HG02759 (cell line): ENCODE measurements around the gene ZBTB12.
"Not testable (repeated sequence)": the region's sequence is repeated elsewhere in the genome, so short reads cannot be mapped to it uniquely, and the experiment has no call there.

Experiments used
- ATAC-seq: cut with Tn5 transposase; IDR thresholded peaks from one replicate; pipeline ENCODE4 v1.9.1; 2021; ENCODE audit warnings: mild to moderate bottlenecking, moderate library complexity; ENCODE audit not compliant: unreplicated experiment

The ZBTB12 gene

DNA sequence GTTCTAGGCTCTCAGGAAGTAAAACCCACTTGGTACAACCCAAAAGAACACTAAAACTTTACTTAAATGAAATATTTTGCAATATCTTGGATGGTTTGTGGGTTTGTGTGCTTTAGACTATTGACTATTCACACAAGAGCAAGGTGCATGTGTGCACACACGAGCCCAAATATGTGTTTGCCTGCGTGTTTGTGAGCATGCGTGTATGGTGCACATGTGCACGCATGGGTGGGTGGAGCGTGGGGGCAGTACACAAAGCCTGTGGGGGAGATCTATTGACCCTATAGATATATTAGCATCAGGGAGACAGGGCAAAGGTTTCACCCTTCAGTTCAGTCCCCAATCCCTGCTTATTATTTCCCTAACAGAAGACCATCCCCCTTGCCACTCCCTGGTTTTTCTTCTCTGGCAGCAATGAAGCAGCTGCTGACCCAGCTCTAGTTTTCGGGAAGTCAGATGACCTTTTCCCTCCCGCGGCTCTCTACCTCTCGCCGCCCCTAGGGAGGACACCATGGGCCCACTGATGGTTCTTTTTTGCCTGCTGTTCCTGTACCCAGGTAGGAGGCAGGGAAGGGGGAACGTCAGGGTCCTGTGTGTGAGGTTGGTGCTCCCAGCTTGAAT lies 25.5 kb upstream of the ZBTB12 start, which contains the start of gene C2:
TSS of gene C2 (plus strand) at position 476 of the 621 bp plus-strand sequence. CDS start at position 512, 36 bp downstream.
- no peak for ATAC-seq

DNA sequence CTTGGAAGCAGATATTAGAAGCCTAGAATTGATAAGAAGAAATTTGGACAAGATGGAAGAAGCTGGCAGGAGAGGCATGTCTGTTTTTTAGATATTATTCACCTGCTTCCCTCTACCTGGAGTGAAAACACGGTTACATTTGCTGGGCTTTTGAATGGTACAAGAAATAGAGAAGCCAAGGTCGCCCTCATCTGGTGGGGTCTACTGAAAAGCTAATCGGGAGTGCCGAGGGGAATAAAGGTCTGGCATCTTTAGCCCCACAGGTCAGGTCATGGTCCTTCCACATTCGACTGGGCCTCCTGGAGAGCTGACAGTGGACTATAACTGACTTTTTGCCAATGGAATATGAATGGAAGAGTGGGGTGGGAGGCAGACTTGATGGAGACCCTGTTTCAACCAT lies 21.1 kb upstream of the ZBTB12 start:
- ATAC-seq: no peak

DNA sequence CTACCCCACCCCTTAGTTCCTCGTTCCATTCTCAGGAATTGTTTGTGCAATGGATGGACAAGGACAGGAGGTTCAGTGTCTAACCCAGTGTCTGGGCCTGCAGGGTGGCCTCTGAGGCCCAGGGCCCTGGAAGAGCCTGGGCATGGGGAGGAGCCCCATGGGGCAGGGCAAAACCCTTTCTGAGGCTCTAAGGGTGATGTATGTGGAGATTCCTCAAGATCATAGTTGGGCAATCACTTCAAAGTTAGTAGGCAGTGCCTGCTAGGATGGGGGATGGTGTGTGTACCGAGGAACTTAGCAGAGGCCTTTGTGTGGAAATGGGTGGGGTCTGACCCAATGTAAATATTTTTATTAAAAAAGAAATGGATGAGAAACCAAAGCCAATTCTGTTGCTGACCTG lies 18.9 kb upstream of the ZBTB12 start:
- no peak for ATAC-seq

DNA sequence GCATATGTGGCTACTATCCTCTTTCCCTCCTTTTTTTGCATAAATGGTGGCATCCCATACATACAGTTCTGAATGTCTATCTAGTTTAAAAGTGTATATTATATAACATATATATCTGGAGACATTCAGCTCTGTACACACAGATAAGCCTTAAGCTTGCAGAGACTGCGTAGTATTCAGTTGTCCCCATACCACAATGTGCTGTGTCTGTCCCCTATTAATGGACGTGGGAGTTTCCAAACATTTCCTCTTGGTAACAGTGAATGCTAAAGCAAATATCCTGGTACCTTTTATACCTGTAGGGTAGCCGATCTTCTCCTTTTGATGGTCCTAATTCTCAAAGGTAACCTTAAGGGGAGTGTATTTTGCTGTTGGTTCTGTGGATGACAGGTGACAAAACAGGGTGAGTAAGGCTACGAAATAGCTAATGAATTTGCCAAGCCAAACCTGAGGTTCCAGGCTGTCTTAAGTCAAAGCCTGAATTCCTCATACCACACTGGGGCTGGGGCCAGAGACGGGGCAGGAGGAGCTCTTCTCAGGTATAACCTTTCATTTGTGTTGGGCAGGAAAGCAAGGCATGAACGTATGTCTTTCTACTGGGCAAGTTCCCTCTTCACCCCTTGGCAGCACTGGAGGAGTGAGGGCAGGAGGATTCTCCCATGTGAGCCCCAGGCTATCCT lies 17.9 kb upstream of the ZBTB12 start:
- no peak for ATAC-seq

DNA sequence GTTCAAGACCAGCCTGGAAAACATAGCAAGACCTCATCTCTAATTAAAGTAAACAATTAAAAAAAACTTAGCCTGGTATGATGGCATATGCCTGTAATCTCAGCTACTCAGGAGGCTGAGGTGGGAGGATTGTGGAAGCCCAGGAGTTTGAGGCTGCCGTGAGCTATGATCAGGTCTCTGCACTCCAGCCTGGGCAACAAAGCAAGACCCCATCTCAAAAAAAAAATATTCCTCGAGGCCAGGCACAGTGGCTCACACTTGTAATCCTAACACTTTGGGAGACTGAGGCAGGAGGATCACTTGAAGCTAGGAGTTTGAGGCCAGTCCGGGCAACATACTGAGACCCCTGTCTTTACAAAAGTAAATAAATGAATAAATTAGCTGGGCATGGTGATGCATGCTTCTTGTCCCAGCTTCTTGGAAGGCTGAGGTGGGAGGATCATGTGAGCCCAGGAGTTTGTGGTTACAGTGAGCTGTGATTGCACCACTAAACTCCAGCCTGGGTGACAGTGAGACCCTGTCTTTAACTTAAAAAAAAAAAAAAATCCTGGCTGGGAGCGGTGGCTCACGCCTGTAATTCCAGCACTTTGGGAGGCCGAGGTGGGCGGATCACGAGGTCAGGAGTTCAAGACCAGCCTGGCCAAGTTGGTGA lies 16.3 kb upstream of the ZBTB12 start:
- no peak for ATAC-seq

DNA sequence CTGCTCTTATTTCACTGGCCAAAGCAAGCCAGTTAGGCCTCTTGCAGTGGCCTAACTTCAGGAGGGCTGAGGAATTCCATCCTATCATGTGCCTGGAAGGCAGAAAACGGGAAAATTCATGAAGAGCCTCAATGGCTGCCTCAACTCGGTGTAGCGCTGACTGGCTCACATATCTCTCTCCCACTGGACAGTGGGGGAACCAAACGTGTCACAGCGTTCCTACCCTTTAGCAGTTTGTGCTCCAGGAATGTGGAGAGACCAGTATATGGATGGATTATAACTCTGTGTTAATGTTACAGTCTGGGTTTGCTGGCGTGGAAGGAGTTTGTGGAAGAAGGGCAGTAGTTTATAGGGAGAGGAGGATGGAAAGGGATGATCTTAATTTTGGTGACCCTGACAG lies 13.9 kb upstream of the ZBTB12 start:
- ATAC-seq: no peak

DNA sequence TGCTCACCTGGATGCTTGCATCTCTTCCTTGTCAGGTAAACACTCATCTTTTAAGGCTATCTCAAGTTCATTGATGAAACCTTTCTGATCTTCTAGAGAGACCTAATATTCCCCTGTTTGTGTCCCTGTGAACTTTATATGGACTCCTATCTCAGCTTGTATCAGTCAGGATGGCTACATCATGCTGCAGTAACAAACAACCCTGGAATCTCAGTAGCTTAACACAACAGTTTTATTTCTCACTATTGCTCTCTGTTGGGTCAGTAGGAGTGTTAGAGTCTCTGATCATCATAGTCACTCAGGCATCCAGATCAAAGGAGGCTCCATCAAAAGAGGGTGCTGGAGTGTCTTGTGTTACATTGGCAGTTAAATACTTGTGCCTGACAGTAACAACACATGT lies 13.5 kb upstream of the ZBTB12 start:
- ATAC-seq: no peak

DNA sequence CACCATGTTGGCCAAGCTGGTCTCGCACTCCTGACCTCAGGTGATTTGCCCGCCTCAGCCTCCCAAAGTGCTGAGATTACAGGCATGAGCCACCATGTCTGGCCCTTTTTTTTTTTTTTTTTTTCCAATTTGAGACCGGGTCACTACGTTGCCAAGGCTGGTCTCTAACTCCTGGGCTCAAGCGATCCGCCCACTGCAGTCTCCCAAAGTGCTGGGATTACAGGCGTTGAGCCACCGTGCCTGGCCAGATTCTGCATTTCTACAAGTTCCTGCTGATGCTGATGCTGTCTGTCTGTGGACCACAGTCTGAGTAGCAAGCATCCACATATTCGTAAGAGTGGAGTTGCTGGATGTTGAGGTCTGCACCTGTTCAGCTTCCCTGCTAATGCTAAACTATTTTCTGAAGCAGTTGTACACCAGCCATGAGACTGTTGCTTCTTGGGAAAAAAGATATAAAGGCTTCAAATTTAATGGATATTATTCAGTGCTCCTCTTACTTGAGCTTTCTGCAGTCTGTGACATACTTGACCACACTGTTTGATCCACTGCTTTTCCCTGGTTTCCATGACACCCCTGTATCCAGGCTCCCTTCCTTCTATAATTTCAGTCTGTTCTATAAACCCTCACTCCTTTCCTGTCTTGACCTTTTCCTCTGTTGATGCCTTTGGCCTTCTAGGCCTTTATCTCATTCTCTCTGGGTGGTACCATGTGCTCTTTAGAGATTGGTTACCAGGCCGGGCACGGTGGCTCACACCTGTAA lies 10.1 kb upstream of the ZBTB12 start:
- ATAC-seq: no peak

DNA sequence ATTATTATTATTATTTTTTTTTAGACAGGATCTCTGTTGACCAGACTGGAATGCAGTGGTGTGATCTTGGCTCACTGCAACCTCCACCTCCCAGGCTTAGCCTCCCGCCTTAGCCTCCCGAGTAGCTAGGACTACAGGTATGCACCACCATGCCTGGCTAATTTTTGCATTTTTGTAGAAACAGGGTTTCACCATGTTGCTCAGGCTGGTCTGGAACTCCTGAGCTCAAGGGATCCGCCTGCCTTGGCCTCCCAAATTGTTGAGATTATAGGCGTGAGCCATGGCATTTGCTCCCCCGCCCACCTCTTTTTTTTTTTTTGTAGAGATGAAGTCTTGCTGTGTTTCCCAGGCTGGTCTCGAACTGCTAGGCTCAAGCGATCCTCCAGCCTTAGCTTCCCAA lies 7.4 kb upstream of the ZBTB12 start:
- ATAC-seq: not testable (repeated sequence)

DNA sequence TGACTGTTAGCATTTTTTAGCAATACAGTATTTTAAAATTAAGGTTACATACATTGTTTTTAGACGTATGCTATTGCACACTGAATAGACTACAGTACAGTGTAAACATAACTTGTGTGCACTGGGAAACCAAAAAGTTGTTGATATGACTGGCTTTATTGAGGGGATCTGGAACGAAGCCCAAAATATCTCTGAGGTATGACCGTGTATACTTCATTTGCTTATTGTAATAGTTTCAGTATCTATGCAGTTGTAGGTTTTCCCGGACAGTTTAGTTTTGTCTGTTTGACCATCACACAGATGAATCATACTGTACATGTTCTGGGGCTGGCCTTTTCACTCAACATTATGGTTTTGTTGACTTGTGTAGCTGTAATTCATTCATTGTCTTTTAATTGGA lies 6.9 kb upstream of the ZBTB12 start:
- peak; percentile 53 for ATAC-seq

DNA sequence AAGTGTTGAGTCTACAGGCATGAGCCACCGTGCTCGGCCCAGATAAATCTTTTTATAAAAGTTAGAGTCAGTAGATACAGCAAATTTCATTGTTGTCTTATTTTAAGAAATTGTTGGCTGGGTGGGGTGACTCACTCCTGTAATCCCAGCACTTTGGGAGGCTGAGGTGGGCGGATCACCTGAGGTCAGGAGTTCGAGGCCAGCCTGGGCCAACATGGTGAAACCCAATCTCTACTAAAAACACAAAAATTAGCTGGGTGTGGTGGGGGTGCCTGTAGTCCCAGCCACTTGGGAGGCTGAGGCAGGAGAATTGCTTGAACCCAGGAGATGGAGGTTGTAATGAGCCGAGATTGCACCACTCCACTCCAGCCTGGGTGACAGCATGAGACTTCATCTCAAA lies 6.4 kb upstream of the ZBTB12 start:
- ATAC-seq: not testable (repeated sequence)

DNA sequence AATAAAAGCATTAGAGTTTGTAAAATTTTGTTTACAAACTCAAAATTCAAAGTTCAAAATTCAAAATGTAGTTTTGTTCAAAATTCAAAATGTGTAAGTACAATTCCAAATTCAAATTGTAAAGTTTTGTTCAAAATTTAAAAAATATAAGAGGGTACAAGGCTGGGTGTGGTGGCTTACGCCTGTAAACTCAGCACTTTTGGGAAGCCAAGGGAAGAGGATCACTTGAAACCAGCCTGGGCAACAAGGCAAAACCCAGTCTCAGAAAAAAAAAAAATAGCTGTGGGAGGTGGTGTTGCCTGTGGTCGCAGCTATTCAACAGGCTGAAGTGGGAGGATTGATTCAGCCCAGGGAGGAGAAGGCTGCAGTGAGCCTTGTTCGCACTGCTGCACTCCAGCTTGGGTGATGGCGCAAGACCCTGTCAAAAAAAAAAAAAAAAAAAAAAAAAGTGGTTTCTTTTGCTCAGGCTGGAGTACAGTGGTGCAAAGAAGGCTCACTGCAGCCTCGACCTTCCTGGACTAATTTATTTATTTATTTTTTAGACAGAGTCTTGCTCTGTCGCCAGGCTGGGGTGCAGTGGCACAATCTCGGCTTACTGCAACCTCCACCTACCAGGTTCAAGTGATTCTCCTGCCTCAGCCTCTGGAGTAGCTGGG lies 5.4 kb upstream of the ZBTB12 start:
- no peak for ATAC-seq

DNA sequence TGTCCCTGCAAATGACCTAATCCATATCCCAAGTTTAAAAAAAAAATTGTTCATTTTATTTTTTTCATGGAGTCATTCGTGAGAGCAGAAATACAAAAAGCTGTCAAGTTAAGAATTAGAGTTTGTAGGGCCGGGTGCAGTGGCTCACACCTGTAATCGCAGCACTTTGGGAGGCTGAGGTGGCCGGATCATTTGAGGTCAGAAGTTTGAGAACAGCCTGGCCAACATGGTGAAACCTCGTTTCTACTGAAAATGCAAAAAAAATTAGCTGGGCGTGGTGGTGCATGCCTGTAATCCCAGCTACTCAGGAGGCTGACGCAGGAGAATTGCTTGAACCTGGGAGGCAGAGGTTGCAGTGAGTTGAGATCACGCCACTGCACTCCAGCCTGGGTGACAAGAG lies 4.8 kb upstream of the ZBTB12 start:
- not testable (repeated sequence) for ATAC-seq

DNA sequence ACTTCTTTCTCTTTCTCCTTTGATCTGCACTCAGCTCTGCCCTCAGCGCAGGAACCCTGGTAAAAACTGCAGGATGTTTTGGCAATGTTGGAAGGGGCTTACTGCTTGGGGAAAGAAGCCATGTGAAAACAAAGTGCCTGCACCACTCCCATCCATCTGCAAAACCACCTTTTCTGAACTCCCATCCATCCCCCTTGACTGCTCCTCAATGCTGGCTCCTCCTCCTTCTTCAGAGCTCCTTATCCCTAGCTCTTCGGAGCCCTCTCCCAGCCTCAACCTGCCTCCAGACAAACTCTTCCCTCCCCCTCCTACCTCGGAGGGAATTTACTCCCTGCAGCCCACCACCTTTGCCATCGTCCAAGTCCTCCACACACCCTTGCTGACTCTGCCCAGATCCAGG lies 4.2 kb upstream of the ZBTB12 start:
- no peak for ATAC-seq

DNA sequence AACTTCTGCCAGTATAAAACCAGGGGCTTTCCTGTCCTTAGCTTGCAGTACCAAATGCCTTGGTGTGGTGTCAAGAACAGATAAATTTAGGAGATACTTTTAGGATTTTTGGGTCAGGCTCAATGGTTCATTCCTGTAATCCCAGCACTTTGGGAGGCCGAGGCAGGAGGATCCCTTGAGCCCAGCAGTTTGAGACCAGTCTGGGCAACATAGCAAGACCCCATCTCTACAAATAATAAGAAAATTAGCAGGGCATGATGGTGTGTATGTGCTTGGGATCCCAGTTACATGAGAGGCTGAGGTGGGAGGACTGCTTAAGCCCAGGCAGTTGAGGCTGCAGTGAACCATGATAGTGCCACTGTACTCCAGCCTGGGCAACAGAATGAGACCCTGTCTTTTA lies 3.2 kb upstream of the ZBTB12 start:
- no peak for ATAC-seq

DNA sequence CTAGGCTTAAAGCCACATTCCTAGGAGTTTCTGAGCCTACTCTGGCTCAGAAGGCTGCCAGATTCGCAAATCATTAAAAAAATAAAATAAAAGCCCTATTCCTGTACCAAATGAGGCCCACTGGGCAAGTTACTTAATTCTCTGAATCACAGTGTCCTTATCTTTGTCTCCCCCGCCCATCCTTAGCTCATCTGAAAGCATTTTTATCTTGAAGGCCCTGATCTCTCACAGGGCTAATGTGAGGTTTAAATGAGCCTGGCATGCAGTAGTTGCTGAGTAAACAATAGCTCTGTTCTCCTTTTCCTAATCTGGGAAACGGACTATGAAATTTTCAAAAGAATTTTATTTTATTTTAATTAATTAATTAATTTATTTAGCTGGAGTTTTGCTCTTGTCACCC lies 2.1 kb upstream of the ZBTB12 start:
- ATAC-seq: no peak

DNA sequence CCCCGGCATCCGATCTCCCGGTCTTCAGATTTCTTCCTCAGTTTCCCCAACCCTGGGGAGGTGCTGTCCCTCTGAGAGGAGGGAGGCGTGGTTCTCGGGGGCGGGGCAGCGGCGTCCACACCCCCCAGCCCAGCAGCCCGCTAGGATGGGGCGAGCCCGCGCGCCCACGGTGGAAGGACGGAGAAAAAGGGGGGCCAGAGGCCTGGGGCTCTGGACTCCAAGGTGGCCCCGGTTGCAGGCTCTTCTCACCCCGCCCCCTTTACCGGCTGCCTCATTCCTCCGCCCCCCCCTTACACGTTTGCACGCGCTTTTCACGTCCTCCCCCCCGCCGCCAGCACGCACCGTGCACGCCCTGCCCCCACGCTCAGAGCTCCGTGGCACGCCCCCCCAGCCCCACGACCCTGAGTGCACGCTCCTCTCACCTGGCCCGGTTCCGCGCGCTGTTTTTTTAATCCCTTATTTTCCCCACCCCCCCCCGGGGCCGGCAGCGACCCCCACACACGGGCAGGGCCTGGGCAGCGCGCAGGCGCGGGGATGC lies 402 bp downstream of the ZBTB12 start:
- no peak for ATAC-seq

DNA sequence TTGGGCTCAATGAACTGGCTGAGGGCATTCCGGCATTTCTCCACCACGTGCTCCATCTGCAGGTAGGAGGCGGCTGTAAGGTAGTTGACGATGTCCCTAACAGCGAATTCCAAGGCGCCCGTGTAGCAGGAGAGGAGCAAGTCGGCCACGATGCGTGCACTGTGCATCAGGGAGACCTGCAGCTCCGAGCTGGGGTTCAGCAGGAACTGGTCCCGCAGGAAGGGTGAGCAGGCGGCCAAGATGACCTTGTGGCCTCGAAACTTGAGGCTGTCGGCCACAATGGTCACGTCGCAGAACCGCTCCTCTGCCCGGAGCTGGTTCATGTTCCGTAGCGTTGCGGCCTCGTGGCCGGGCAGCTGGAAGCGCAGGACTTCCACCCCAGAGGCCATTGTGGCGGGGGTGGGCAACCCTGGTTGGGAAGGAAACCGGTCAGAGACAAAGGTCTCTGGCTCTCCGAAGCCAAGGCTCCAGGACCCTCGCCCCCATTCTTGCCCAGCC lies 920 bp downstream of the ZBTB12 start:
- no peak for ATAC-seq

DNA sequence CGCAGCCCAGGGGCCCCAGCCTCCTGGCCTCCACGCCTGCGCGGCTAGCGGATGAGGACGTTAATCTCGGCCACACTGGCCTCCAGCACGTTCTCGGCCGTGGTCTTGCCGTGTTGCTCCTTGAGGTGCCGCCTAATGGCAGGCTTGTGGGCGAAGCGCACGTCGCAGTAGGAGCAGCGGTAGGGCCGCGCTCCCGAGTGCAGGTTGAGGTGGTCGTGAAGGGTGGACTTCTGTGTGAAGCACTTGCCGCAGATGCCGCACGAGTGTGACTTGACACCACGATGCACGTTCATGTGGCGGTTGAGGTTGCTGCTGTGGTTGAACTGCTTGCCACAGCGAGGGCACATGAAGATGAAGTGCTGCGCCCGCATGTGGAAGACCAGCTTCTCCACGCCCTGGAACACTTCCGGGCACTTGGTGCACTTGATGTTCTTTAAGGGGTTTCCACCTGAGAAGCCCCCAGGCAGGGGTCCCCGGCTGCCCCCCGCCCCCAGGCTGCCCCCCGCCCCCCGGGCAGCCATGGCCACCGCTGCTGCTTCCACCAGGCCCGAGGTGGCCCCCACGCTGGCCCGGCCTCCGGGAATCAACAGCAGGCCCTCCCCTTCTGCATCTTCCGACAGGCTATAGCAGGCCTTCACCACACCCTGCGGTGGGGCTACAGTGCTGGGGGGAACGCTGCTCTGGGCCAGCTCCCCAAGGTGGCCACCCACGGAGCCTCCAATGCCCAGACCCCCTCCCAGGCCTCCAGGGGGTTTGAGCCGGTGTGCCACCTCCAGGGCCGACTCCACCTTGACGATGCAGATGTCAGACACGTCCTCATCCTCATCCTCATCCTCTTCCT lies 1.8 kb downstream of the ZBTB12 start:
- ATAC-seq: no peak

DNA sequence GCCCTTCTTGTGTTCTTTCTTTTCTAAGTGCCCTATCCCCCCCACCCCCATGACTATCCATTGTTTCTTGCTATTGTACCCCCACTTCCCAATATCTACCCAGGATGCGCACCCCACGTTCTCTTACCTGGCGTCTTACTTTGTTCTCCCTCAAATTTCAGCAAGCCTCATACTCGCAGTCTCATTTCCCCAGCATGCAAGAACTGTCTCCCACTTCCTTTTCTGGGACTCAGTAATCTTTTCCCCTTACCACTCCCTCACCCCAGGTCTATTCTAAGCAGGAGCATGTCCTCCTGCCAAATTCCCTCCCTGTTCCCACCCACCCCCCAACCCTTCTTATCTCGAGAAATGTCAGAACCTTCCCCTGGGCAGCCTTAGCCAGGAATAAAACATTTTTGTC lies 2.7 kb downstream of the ZBTB12 start:
- no peak for ATAC-seq
